ENCODE results near the gene PHIP.
"Not testable (repeated sequence)": the region's sequence is repeated elsewhere in the genome, so short reads cannot be mapped to it uniquely, and the experiment has no call there.

PHIP gene

DNA sequence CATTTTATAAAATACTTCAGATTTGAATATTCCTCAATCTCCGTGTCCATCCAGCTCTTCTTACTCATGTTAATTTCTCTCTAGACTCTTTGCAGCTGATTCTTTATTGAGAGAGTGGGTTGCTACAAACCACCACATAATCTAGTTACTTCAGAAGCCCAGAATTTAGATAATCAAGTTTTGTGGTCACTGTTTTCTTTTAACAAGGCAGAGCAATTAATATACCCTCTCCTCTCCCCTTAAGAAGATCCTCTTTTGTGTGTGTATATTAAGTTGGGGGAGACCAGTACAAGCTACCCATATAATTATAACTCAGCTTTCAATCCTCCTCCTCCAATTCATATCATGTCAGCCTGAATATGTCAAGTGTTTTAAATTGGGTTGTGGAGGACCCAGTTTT lies 115.6 kb downstream of the PHIP start:
- H3K27ac ChIP-seq (ENCODE audit: low read length): no peak overlapping the region
- no peak overlapping the region for H3K9ac ChIP-seq (ENCODE audit: low read length)
- H3K4me3 ChIP-seq (ENCODE audit: low read length): no peak overlapping the region
- H3K4me1 ChIP-seq (ENCODE audit: control insufficient read depth, low read depth, low read length): peaks cover 4% of the 10 kb centered on the region
- no peaks in the 10 kb centered on the region for H3K27me3 ChIP-seq (ENCODE audit: control insufficient read depth, insufficient read depth, low read length)
- H3K9me3 ChIP-seq (ENCODE audit: control insufficient read depth, low read depth, low read length): no peaks in the 10 kb centered on the region
- peaks cover 91% of the 10 kb centered on the region for H3K36me3 ChIP-seq (ENCODE audit: control insufficient read depth, low read depth, low read length)

DNA sequence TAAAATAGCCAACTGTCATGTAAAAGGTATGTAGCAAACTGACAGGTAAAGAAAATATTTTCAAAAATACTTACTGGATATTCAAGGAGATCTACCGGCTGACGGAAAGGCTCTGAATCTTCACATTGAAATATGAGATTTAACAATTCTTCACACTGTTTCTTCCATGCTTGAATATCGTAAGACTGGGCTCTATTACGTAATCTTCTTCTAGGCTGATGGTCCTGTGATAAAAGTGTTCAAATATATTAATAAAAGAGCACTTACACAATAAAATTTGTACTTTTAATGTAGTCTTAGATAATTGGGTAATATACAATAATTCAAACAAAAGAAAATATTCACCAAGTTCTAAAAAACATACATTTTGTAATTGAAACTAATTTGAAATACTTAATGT lies 123.3 kb downstream of the PHIP start:
- no peak overlapping the region for H3K9ac ChIP-seq (ENCODE audit: low read length)
- H3K4me3 ChIP-seq (ENCODE audit: low read length): no peak overlapping the region
- H3K27me3 ChIP-seq (ENCODE audit: control insufficient read depth, insufficient read depth, low read length): no peaks in the 10 kb centered on the region
- H3K4me1 ChIP-seq (ENCODE audit: control insufficient read depth, low read depth, low read length): peaks cover 11% of the 10 kb centered on the region
- peaks cover 83% of the 10 kb centered on the region for H3K36me3 ChIP-seq (ENCODE audit: control insufficient read depth, low read depth, low read length)
- no peak overlapping the region for H3K27ac ChIP-seq (ENCODE audit: low read length)
- H3K9me3 ChIP-seq (ENCODE audit: control insufficient read depth, low read depth, low read length): peaks cover 5% of the 10 kb centered on the region

DNA sequence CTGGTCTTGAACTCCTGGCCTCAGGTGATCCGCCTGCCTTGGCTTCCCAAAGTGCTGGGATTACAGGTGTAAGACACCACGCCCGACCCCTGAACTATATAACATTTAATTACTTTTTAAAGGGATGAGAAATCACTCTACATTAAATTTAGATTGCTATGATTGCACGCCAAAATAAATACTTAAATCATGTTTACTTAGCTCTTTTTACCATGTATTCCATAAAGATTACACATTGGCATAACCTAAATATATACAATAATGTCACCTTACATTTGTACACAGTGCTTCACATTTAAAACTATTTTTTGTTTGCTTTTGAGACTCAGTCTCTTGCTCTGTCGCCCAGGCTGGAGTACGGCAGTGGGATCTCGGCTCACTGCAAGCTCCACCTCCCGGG lies 124.3 kb downstream of the PHIP start:
- peaks cover 83% of the 10 kb centered on the region for H3K36me3 ChIP-seq (ENCODE audit: control insufficient read depth, low read depth, low read length)
- H3K4me3 ChIP-seq (ENCODE audit: low read length): no peak overlapping the region
- H3K9me3 ChIP-seq (ENCODE audit: control insufficient read depth, low read depth, low read length): peaks cover 7% of the 10 kb centered on the region
- H3K27me3 ChIP-seq (ENCODE audit: control insufficient read depth, insufficient read depth, low read length): no peaks in the 10 kb centered on the region
- no peak overlapping the region for H3K27ac ChIP-seq (ENCODE audit: low read length)
- peaks cover 11% of the 10 kb centered on the region for H3K4me1 ChIP-seq (ENCODE audit: control insufficient read depth, low read depth, low read length)
- H3K9ac ChIP-seq (ENCODE audit: low read length): no peak overlapping the region

DNA sequence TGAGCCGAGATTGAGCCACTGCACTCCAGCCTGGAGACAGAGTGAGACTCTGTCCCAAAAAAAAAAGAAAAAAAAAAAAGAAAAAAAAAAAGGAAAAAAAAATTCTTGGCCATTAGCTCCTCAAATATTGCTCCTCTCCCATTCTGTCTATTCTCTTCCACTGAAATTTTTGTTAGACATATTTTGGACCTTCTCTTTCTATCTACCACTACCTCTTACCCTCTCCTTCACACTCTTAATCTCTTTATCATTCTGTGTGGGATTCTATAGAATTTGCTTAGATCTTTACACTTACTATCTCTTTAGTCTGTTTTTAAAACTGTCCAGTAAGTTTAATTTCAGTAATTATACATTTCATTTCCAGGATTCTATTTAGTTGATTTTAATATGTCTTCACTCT lies 125.7 kb downstream of the PHIP start:
- H3K9ac ChIP-seq (ENCODE audit: low read length): no peak overlapping the region
- no peak overlapping the region for H3K27ac ChIP-seq (ENCODE audit: low read length)
- peaks cover 6% of the 10 kb centered on the region for H3K4me1 ChIP-seq (ENCODE audit: control insufficient read depth, low read depth, low read length)
- peaks cover 7% of the 10 kb centered on the region for H3K9me3 ChIP-seq (ENCODE audit: control insufficient read depth, low read depth, low read length)
- H3K36me3 ChIP-seq (ENCODE audit: control insufficient read depth, low read depth, low read length): peaks cover 79% of the 10 kb centered on the region
- no peaks in the 10 kb centered on the region for H3K27me3 ChIP-seq (ENCODE audit: control insufficient read depth, insufficient read depth, low read length)
- no peak overlapping the region for H3K4me3 ChIP-seq (ENCODE audit: low read length)

DNA sequence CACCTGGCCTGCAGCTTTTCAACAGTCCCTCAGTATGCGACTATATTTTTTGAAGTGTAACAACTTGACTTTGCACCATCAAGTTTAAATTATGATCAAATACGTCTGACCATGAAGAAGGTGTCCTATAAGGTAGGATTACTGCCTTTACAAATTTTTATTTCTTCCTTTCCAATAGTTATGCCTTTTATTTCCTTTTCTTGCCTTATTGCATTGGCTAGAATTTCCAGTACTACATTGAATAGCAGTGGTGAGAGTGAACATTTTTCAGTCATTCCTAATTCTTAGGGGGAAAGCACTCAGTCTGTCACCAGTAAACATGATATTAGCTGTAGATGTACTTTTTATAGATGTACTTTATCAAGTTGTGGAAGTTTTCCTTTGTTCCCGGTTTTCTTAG lies 129.3 kb downstream of the PHIP start:
- no peak overlapping the region for H3K9ac ChIP-seq (ENCODE audit: low read length)
- H3K27me3 ChIP-seq (ENCODE audit: control insufficient read depth, insufficient read depth, low read length): no peaks in the 10 kb centered on the region
- H3K36me3 ChIP-seq (ENCODE audit: control insufficient read depth, low read depth, low read length): peaks cover 91% of the 10 kb centered on the region
- H3K4me1 ChIP-seq (ENCODE audit: control insufficient read depth, low read depth, low read length): no peaks in the 10 kb centered on the region
- peaks cover 7% of the 10 kb centered on the region for H3K9me3 ChIP-seq (ENCODE audit: control insufficient read depth, low read depth, low read length)
- H3K4me3 ChIP-seq (ENCODE audit: low read length): no peak overlapping the region
- no peak overlapping the region for H3K27ac ChIP-seq (ENCODE audit: low read length)

DNA sequence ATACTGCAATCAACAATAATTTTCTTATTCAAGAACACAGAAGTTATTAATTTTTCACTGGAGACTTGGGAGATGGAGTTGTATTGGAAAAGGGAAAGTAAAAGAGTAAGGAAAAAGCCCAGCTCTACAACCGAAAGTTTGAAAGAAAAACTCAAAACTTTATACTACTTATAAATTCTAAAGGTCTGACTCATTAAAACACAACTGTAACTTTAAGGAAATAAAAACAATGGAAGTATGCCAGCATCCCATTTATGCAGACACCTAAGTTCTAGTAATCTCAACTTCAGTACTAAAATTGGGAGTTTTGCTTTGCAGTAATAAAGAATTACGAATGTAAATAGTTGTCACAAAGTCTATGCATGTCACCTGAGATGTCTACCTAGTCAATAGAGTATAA lies 130.1 kb downstream of the PHIP start:
- Histone ChIP-seq H3K27ac (ENCODE audit: low read length) (no peak overlapping the region), H3K9ac (ENCODE audit: low read length) (no peak overlapping the region), H3K9me3 (ENCODE audit: control insufficient read depth, low read depth, low read length) (peaks cover 7% of the 10 kb centered on the region), H3K4me1 (ENCODE audit: control insufficient read depth, low read depth, low read length) (no peaks in the 10 kb centered on the region), H3K4me3 (ENCODE audit: low read length) (no peak overlapping the region), H3K36me3 (ENCODE audit: control insufficient read depth, low read depth, low read length) (peaks cover 91% of the 10 kb centered on the region), H3K27me3 (ENCODE audit: control insufficient read depth, insufficient read depth, low read length) (no peaks in the 10 kb centered on the region)

DNA sequence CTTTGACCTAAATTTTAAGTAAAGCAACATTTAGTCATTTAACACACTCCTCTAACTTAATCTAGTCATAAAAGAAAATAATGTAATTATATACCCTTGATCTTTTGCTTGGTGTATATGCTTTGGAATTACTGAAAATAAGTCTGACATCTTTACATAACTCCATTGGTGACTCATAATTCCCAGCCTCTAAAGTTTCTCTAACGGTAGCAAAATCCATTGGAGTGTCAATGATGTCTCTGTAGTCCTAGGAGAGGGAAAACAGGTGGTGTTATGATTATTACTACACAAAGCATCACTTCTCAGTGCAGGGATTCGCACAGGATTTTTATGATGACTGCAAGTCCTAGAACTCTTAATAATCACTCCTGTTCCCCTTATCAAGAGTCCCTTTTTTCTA lies 130.5 kb downstream of the PHIP start:
- H3K27ac ChIP-seq (ENCODE audit: low read length): no peak overlapping the region
- peaks cover 91% of the 10 kb centered on the region for H3K36me3 ChIP-seq (ENCODE audit: control insufficient read depth, low read depth, low read length)
- H3K9me3 ChIP-seq (ENCODE audit: control insufficient read depth, low read depth, low read length): peaks cover 7% of the 10 kb centered on the region
- H3K4me3 ChIP-seq (ENCODE audit: low read length): no peak overlapping the region
- H3K9ac ChIP-seq (ENCODE audit: low read length): no peak overlapping the region
- no peaks in the 10 kb centered on the region for H3K4me1 ChIP-seq (ENCODE audit: control insufficient read depth, low read depth, low read length)
- H3K27me3 ChIP-seq (ENCODE audit: control insufficient read depth, insufficient read depth, low read length): no peaks in the 10 kb centered on the region

DNA sequence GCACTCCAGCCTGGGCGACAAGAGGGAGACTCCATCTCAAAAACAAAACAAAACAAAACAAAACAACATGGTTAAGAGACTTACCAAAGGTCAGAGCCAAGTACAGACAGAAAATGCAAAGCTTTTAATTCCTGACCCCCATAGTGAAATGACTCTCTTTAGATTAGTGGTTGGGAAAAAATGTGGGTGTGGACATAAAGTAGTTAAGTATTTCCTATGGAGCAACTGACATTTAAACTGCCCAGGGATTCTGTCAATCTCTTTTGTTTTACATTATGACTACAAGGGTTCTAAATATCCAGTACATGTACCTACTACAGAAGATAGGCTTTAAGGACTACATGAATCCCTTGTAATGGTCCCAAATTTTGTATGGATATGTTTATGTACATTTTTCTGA lies 135.6 kb downstream of the PHIP start:
- no peak overlapping the region for H3K4me3 ChIP-seq (ENCODE audit: low read length)
- H3K9ac ChIP-seq (ENCODE audit: low read length): no peak overlapping the region
- H3K27me3 ChIP-seq (ENCODE audit: control insufficient read depth, insufficient read depth, low read length): no peaks in the 10 kb centered on the region
- no peak overlapping the region for H3K27ac ChIP-seq (ENCODE audit: low read length)
- no peaks in the 10 kb centered on the region for H3K4me1 ChIP-seq (ENCODE audit: control insufficient read depth, low read depth, low read length)
- no peaks in the 10 kb centered on the region for H3K9me3 ChIP-seq (ENCODE audit: control insufficient read depth, low read depth, low read length)
- peaks cover 81% of the 10 kb centered on the region for H3K36me3 ChIP-seq (ENCODE audit: control insufficient read depth, low read depth, low read length)

DNA sequence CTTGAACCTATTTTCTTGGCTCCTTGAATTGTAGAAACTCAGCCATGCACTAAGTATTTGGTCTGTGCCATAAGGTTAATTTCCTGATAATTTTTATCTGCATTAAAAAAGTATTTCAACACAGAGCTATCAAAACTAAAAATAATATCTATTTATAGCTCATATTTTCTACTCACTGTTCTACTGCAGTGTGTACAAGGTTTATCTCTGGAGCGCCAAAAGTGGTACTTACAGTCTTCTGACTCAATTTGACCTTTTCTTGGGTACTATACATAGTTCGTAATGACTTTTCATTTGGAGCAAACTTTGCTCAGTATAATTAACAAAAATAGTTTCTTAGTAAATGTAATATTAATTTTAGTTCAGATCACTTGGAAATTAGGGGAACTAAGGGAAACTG lies 141.5 kb downstream of the PHIP start:
- no peak overlapping the region for H3K27ac ChIP-seq (ENCODE audit: low read length)
- no peaks in the 10 kb centered on the region for H3K4me1 ChIP-seq (ENCODE audit: control insufficient read depth, low read depth, low read length)
- no peak overlapping the region for H3K4me3 ChIP-seq (ENCODE audit: low read length)
- H3K36me3 ChIP-seq (ENCODE audit: control insufficient read depth, low read depth, low read length): peaks cover 24% of the 10 kb centered on the region
- H3K9me3 ChIP-seq (ENCODE audit: control insufficient read depth, low read depth, low read length): no peaks in the 10 kb centered on the region
- no peak overlapping the region for H3K9ac ChIP-seq (ENCODE audit: low read length)
- no peaks in the 10 kb centered on the region for H3K27me3 ChIP-seq (ENCODE audit: control insufficient read depth, insufficient read depth, low read length)

DNA sequence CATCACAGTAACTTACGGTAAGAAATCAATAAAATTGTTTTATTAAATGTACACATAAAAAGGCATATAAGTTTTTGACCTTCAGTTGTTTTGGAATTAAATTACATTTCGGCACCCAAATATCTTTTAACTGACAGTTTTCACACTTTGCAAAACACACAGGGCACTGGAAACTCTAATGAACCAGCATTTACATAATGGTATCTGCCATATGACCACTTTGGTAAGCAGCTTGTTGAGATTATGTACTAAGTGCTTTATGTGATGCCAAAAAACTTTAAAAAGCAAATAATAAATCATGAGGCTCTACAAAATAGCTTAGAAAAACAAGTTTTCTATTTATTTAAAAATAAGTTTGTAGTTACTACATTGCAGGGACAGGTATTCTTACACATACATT lies 142.5 kb downstream of the PHIP start:
- Histone ChIP-seq H3K27ac (ENCODE audit: low read length) (no peak overlapping the region), H3K4me1 (ENCODE audit: control insufficient read depth, low read depth, low read length) (no peaks in the 10 kb centered on the region), H3K27me3 (ENCODE audit: control insufficient read depth, insufficient read depth, low read length) (no peaks in the 10 kb centered on the region), H3K9ac (ENCODE audit: low read length) (no peak overlapping the region), H3K9me3 (ENCODE audit: control insufficient read depth, low read depth, low read length) (no peaks in the 10 kb centered on the region), H3K36me3 (ENCODE audit: control insufficient read depth, low read depth, low read length) (peaks cover 15% of the 10 kb centered on the region), H3K4me3 (ENCODE audit: low read length) (no peak overlapping the region)

DNA sequence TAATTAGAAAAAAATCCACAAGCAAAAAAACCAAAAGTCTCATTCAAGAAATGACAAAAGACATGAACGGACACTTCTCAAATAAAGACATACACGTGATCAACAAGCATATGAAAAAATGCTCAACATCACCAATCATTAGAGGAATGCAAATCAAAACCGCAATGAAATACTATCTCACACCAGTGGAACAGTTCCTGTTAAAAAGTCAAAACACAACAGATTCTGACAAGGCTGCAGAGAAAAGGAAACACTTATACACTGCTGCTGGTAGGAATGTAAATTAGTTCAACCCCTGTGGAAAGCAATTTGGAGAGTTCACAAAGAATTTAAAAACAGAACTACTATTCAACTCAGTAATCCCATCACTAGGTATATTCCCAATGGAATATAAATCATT lies 152.7 kb downstream of the PHIP start:
- no peak overlapping the region for H3K27ac ChIP-seq (ENCODE audit: low read length)
- no peaks in the 10 kb centered on the region for H3K36me3 ChIP-seq (ENCODE audit: control insufficient read depth, low read depth, low read length)
- no peaks in the 10 kb centered on the region for H3K27me3 ChIP-seq (ENCODE audit: control insufficient read depth, insufficient read depth, low read length)
- H3K9me3 ChIP-seq (ENCODE audit: control insufficient read depth, low read depth, low read length): no peaks in the 10 kb centered on the region
- H3K4me1 ChIP-seq (ENCODE audit: control insufficient read depth, low read depth, low read length): no peaks in the 10 kb centered on the region
- H3K4me3 ChIP-seq (ENCODE audit: low read length): no peak overlapping the region
- no peak overlapping the region for H3K9ac ChIP-seq (ENCODE audit: low read length)

DNA sequence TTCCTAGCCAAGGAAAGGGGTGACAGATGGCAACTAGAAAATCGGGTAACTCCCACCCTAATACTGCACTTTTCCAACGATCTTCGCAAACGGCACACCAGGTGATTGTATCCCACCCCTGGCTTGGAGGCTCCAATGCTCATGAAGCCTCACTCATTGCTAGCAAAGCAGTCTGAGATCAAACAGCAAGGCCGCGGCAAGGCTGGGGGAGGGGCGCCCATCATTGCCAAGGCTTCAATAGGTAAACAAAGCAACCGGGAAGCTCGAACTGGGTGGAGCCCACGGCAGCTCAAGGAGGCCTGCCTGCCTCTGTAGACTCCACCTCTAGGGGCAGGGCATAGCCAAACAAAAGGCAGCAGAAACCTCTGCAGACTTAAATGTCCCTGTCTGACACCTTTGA lies 156.9 kb downstream of the PHIP start:
- H3K4me3 ChIP-seq (ENCODE audit: low read length); H3K9ac ChIP-seq (ENCODE audit: low read length); H3K9me3 ChIP-seq (ENCODE audit: control insufficient read depth, low read depth, low read length); H3K27ac ChIP-seq (ENCODE audit: low read length); H3K4me1 ChIP-seq (ENCODE audit: control insufficient read depth, low read depth, low read length); H3K27me3 ChIP-seq (ENCODE audit: control insufficient read depth, insufficient read depth, low read length); H3K36me3 ChIP-seq (ENCODE audit: control insufficient read depth, low read depth, low read length): not testable (repeated sequence)

DNA sequence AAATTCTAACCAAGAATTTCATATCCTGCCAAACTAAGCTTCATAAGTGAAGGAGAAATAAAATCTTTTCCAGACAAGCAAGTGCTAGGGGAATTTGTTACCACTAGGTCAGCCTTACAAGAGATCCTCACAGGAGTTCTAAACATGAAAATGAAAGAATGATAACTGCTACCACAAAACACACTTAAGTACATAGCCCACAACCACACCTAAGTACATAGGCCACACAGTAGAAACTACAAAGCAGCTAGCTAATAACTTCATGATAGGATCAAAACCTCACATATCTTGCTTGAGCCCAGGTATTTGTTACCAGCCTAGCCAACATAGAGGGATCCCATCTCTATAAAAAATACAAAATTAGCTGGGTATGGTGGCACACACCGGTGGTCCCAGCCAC lies 160.3 kb downstream of the PHIP start:
- Histone ChIP-seq H3K27ac (ENCODE audit: low read length) (no peak overlapping the region), H3K27me3 (ENCODE audit: control insufficient read depth, insufficient read depth, low read length) (no peaks in the 10 kb centered on the region), H3K36me3 (ENCODE audit: control insufficient read depth, low read depth, low read length) (no peaks in the 10 kb centered on the region), H3K4me1 (ENCODE audit: control insufficient read depth, low read depth, low read length) (no peaks in the 10 kb centered on the region), H3K9ac (ENCODE audit: low read length) (no peak overlapping the region), H3K9me3 (ENCODE audit: control insufficient read depth, low read depth, low read length) (no peaks in the 10 kb centered on the region), H3K4me3 (ENCODE audit: low read length) (no peak overlapping the region)
